Transverse colon (tissue), 4 donors: ENCODE measurements around the gene PAK1. TPM values are rescaled to one million over a fixed set of nuclear protein-coding genes. Genes with fewer than 3 reads are reported as not detected.

ENCODE experiments used
- DNase-seq: peaks from one replicate; pipeline ENCODE4 v3.0.0-alpha.2; 2019
- H3K27ac ChIP-seq, 4 donors: fragments of 200-600 bp; sonication (generic); 2 replicates each; pipeline ENCODE4 v1.5.1; 2016 to 2018; ENCODE audit warnings: inconsistent platforms in 4 of 4
- H3K27me3 ChIP-seq: fragments of 200-600 bp; sonication (generic); 2 replicates; pipeline ENCODE4 v1.5.1; 2017; ENCODE audit warnings: inconsistent platforms
- H3K36me3 ChIP-seq, 4 donors: fragments of 200-600 bp; sonication (generic); 2 replicates each; pipeline ENCODE4 v1.5.1; 2017 to 2019; ENCODE audit warnings: inconsistent platforms in 4 of 4
- H3K4me1 ChIP-seq, 4 donors: fragments of 200-600 bp; sonication (generic); 2 replicates each; pipeline ENCODE4 v1.5.1; 2017 to 2020; ENCODE audit warnings: inconsistent platforms in 4 of 4
- H3K4me3 ChIP-seq, 4 donors: fragments of 200-600 bp; sonication (generic); 1 replicate in 1 of 4; 2 replicates in 3 of 4; pipeline versions ENCODE4 v1.5.1 to v1.6.1; 2017 to 2019; ENCODE audit warnings: inconsistent platforms in 4 of 4
- H3K9me3 ChIP-seq, 2 donors: fragments of 200-600 bp; sonication (generic); 2 replicates each; pipeline ENCODE4 v1.5.1; 2017 to 2019; ENCODE audit warnings: inconsistent platforms in 2 of 2
- EP300 ChIP-seq: sonication (generic); formaldehyde crosslinking; IDR thresholded peaks from one replicate; pipeline ENCODE4 v1.6.1; 2017; ENCODE audit warnings: antibody characterized with exemption, low read depth
- POLR2A ChIP-seq: fragments of 450-650 bp; IDR thresholded peaks from one replicate; pipeline ENCODE4 v1.6.1; 2016; ENCODE audit warnings: antibody characterized with exemption, mild to moderate bottlenecking, moderate library complexity
- POLR2AphosphoS5 ChIP-seq, 3 donors: sonication (generic); formaldehyde crosslinking; IDR thresholded peaks; one replicate each; pipeline ENCODE4 v1.6.1; 2016; ENCODE audit warnings: antibody characterized with exemption in 3 of 3
- WGBS, 2 donors: methylation state at CpG; one replicate each; pipeline ENCODE4 v1.1.5; 2018; ENCODE audit warnings: low coverage in 1 of 2; 5-methylcytosine and 5-hydroxymethylcytosine counted together
- in situ Hi-C, 4 donors: fragments of 200-750 bp; cut with MboI; loops; one replicate each; pipeline versions ENCODE4 v1.15.0 to v1.15.1; 2017; ENCODE audit warnings: low sequenced_read_pairs in 3 of 4, low pct_ligation_motif_present in 1 of 4, low pct_unique_long_range_greater_than_20kb in 1 of 4
- intact Hi-C: fragments of 100-400 bp; cut with DNase I; formaldehyde crosslinking; loops from one replicate; pipeline ENCODE4 v1.15.1; 2023; ENCODE audit warnings: low total_unique reads
- total RNA-seq, 4 donors: library from RNA; depleted of rRNA; stranded (reverse); fragments of >200 nt; gene quantifications; one replicate each; pipeline ENCODE4 v1.1.0, GENCODE V29; 2016
- TF ChIP-seq, protein P1 (sequence below), 5 experiments: fragments of 200-600 bp in 3 of 5; fragments of 450-650 bp in 2 of 5; sonication (generic) in 3 of 5; IDR thresholded peaks; 1 replicate in 2 of 5; 2 replicates in 3 of 5; pipeline ENCODE4 v1.5.1; 2016 to 2017; ENCODE audit warnings: antibody characterized with exemption in 5 of 5, inconsistent platforms in 3 of 5, mild to moderate bottlenecking in 2 of 5, moderate library complexity in 1 of 5

PAK1 gene
- total RNA-seq, 4 donors from 2014 or later = 104 to 222 (median 128) TPM

DNA sequence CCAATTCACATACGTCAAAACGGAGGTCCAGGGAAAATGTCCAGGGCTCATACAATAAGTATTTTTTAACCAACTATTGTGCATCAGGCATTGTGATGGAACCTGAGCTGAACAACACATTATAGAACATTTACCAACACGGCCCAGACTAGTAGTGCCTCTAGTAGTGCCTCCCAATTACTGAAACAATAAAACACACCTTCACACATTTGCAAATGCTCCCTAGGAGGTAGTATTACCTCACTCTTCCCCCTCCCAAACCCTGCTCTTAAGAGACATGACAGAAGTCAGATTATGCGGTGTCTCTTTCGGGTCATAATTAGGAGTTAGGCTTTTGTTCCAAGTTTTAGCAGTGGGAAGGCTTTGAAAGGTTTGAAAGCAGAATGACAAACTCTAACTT lies 61.1 kb downstream of the PAK1 start:
- Histone ChIP-seq H3K9me3 (no peaks in the 10 kb centered on the region), H3K36me3 (no peaks in the 10 kb centered on the region), H3K27ac (peak overlapping the region in 1 of 4 donors; percentile 81), H3K4me1 (peaks cover 15 to 39% (median 24%) of the 10 kb centered on the region in 4 donors), H3K4me3 (no peak overlapping the region), H3K27me3 (no peaks in the 10 kb centered on the region)
- 82 to 95% methylated on average over 4 to 5 of the region's 5 CpGs for WGBS, 2 donors
- intact Hi-C loops (no loop called here), in situ Hi-C loops (no loop called here)
- DNase-seq = no peak
- TF ChIP-seq POLR2AphosphoS5 (IDR thresholded peaks at IDR 0.05) (no peak), EP300 (no peak), POLR2A (no peak)
- TF ChIP-seq, protein P1, sequence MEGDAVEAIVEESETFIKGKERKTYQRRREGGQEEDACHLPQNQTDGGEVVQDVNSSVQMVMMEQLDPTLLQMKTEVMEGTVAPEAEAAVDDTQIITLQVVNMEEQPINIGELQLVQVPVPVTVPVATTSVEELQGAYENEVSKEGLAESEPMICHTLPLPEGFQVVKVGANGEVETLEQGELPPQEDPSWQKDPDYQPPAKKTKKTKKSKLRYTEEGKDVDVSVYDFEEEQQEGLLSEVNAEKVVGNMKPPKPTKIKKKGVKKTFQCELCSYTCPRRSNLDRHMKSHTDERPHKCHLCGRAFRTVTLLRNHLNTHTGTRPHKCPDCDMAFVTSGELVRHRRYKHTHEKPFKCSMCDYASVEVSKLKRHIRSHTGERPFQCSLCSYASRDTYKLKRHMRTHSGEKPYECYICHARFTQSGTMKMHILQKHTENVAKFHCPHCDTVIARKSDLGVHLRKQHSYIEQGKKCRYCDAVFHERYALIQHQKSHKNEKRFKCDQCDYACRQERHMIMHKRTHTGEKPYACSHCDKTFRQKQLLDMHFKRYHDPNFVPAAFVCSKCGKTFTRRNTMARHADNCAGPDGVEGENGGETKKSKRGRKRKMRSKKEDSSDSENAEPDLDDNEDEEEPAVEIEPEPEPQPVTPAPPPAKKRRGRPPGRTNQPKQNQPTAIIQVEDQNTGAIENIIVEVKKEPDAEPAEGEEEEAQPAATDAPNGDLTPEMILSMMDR (IDR thresholded peaks at IDR 0.05) = no peak

DNA sequence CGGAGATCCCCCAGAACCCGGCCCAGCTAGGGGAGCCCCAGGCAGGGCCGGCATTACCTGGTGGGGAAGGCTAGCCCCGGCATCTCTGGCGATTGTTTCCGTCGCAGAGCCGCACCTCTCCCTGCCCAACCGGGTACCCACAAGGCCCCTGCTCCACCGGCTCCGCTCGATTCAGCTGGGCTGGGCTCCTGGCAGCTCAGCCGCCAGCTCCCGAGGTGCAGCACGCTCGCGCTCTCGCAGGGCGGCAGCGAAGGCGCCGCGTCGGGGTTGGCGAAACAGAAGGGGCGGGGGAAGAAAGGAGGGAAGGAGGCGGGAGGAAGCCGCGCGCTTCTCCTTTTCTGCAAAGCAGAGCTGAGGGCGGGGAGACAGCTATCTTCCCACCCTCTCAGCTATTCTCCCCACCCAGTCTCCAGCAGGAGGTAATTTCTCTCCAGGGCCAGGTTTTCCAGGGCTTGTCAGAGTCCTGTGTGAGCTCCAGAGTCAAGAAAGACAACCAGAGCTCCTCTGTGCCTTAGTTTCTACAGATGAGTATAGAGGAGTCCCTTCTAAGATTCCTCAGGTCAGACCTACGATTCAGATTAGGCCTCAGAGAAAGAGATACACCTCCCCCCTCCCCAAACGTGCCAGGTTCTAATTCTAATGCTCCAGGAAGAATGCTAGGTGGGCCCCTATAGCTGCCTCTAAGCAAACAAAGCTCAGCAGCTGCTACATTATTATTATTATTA lies 62.0 kb downstream of the PAK1 start:
- H3K9me3 ChIP-seq = no peaks in the 10 kb centered on the region
- peaks cover 17 to 48% (median 32%) of the 10 kb centered on the region in 4 donors for H3K4me1 ChIP-seq
- DNase-seq = peak; percentile 91
- intact Hi-C loops = no loop called here
- in situ Hi-C loops = no loop called here
- TF ChIP-seq, protein P1 (IDR thresholded peaks at IDR 0.05) = peak in 1 of 5 experiments; percentile 25
- TF ChIP-seq POLR2AphosphoS5 (IDR thresholded peaks at IDR 0.05) (peak; percentile 64 to 70 (median 67)), EP300 (no peak), POLR2A (peak; percentile 39)
- peak overlapping the region; percentile 76 to 84 (median 82) for H3K27ac ChIP-seq
- 2% methylated on average over 33 of the region's 33 CpGs; no CpG with 5 or more reads in 1 of the 2 donors for WGBS, 2 donors
- H3K27me3 ChIP-seq = no peaks in the 10 kb centered on the region
- no peaks in the 10 kb centered on the region for H3K36me3 ChIP-seq
- peak overlapping the region; percentile 30 to 62 (median 41) for H3K4me3 ChIP-seq

DNA sequence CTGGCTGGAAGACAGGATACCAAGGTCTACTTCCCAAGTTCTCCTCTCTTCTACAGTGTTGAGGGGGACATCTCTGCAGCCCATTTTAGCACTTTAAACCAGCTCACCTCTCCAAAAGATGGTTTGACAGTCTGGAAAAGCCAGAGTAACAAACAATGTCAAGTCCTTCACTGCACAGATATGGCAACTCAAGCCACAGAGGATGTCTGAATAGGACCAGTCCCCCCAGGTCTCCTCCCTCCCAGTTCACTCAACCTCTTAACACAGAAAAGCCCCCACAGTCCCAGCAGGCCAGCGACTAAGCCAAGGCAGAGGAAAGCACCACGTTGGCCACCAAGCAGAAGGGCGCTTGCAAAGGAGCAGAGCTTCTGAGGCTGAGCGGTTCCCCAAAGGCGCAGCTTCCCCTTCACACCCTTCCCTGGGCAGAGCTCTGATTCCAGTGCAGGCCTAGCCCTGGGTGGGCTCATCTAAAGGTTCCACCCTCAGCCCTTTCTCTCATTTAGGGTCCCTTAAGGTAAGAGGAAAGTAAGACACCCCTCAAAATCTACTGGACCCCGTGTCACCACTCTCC lies 62.7 kb downstream of the PAK1 start:
- peak; percentile 38 for DNase-seq
- Histone ChIP-seq H3K36me3 (no peaks in the 10 kb centered on the region), H3K27me3 (no peaks in the 10 kb centered on the region), H3K9me3 (no peaks in the 10 kb centered on the region), H3K4me1 (peaks cover 17 to 55% (median 35%) of the 10 kb centered on the region in 4 donors), H3K4me3 (peak overlapping the region; percentile 30 to 62 (median 41)), H3K27ac (peak overlapping the region; percentile 76 to 84 (median 82))
- in situ Hi-C loops = no loop called here
- 32% methylated on average over 6 of the region's 6 CpGs; no CpG with 5 or more reads in 1 of the 2 donors for WGBS, 2 donors
- intact Hi-C loops = no loop called here
- TF ChIP-seq POLR2AphosphoS5 (IDR thresholded peaks at IDR 0.05) (no peak), EP300 (no peak), POLR2A (no peak)
- TF ChIP-seq, protein P1 (IDR thresholded peaks at IDR 0.05) = no peak

DNA sequence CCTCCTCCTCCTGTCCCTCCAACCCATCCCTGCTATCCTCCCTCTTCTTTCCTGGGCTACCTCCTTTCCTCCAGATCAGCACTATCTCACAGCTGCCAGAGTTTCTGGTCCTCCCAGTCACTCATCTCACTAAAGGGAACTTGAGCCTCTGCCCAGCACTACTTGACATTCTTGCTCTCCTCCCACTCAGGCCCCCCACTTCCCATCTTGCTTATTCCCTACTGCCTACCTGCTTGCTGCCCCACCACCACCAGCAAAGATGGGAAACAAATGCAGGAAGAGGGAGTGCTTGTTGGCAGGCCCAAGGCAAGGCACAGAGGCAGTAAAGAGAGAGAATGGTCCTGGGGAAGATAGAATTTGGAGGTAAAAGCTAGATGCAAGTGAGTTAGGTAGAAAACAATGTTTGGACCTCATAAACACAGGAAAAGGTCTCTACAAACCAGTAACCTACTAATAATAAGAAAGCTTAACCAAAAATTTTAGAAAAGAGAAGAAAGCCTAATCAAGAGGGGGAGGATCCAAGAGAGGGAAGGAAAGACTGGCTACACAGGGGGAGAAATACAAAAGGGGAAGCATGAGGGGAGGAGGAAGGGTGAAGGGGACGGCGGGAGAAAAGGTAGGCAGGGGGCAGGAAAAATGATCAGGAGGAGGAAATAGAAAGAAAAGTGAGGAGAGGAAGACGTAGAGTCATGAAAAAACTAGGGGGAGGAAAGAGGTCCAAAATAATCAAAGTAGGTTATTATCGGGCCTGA lies 63.6 kb downstream of the PAK1 start:
- intact Hi-C loops = no loop called here
- Histone ChIP-seq H3K9me3 (no peaks in the 10 kb centered on the region), H3K27me3 (no peaks in the 10 kb centered on the region), H3K4me3 (peak overlapping the region in 1 of 4 donors; percentile 62), H3K36me3 (no peaks in the 10 kb centered on the region), H3K4me1 (peaks cover 17 to 63% (median 36%) of the 10 kb centered on the region in 4 donors), H3K27ac (peak overlapping the region in 1 of 4 donors; percentile 81)
- WGBS, 2 donors = 71 to 79% methylated on average over 4 of the region's 4 CpGs
- TF ChIP-seq POLR2A = no peak
- TF ChIP-seq POLR2AphosphoS5 (IDR thresholded peaks at IDR 0.05) = no peak
- TF ChIP-seq, protein P1 (IDR thresholded peaks at IDR 0.05) = no peak
- no peak for TF ChIP-seq EP300
- in situ Hi-C loops = no loop called here
- no peak for DNase-seq
